SK-N-MC (cell line): ENCODE results near the gene SCG5.

Source experiments
- DNase-seq: peaks from one replicate; pipeline ENCODE4 v3.0.0-alpha.2; 2011; ENCODE audit warnings: low read depth, low spot score
- H3K27ac ChIP-seq: fragments of 200-600 bp; sonication (generic); 2 replicates; pipeline ENCODE4 v1.5.1; 2016; ENCODE audit warnings: mixed run types
- H3K36me3 ChIP-seq: fragments of 200-600 bp; sonication (generic); 2 replicates; pipeline ENCODE4 v1.6.1; 2017; ENCODE audit warnings: antibody characterized with exemption, low read length, mixed read lengths; ENCODE audit not compliant: insufficient read depth
- H3K4me3 ChIP-seq: fragments of 200-600 bp; sonication (generic); 2 replicates; pipeline ENCODE4 v1.5.1; 2016
- H3K9ac ChIP-seq: fragments of 200-600 bp; sonication (generic); 2 replicates; pipeline ENCODE4 v1.8.0; 2017; ENCODE audit warnings: mixed run types, mixed read lengths; ENCODE audit not compliant: insufficient read length
- H3K9me3 ChIP-seq: fragments of 200-600 bp; sonication (generic); 2 replicates; pipeline ENCODE4 v1.6.1; 2017; ENCODE audit warnings: low read depth, mild to moderate bottlenecking, antibody characterized with exemption, low read length, moderate library complexity, mixed read lengths
- EZH2 ChIP-seq: fragments of 200-600 bp; sonication (generic); IDR thresholded peaks from one replicate; pipeline ENCODE4 v1.6.1; 2017; ENCODE audit warnings: antibody characterized with exemption
- FOXP2 ChIP-seq: optimal IDR thresholded peaks from 2 replicates; pipeline ENCODE3; 2011; ENCODE audit warnings: mild to moderate bottlenecking, moderate library complexity; ENCODE audit not compliant: insufficient read depth; ENCODE audit errors: extremely low read length, control extremely low read depth
- POLR2AphosphoS5 ChIP-seq: IDR thresholded peaks from 2 replicates; pipeline ENCODE4 v1.6.1; 2012; ENCODE audit warnings: mild to moderate bottlenecking, low read depth, low read length, borderline replicate concordance

The SCG5 gene

GRCh38 chr15:32694222-32694983 lies 52.9 kb downstream of the SCG5 start:
- H3K9me3 ChIP-seq: no peaks in the 10 kb centered on the region
- no peak overlapping the region for H3K9ac ChIP-seq
- no peaks in the 10 kb centered on the region for H3K36me3 ChIP-seq
- no peak overlapping the region for H3K4me3 ChIP-seq
- H3K27ac ChIP-seq: no peak overlapping the region
- no peak for DNase-seq
- TF ChIP-seq FOXP2 (no peak), POLR2AphosphoS5 (no peak), EZH2 (no peak)

GRCh38 chr15:32698773-32699390 lies 57.4 kb downstream of the SCG5 start:
- no peak overlapping the region for H3K4me3 ChIP-seq
- DNase-seq: no peak
- TF ChIP-seq FOXP2 (no peak), POLR2AphosphoS5 (no peak), EZH2 (no peak)
- H3K9me3 ChIP-seq: no peaks in the 10 kb centered on the region
- H3K36me3 ChIP-seq: no peaks in the 10 kb centered on the region
- H3K27ac ChIP-seq: no peak overlapping the region
- H3K9ac ChIP-seq: no peak overlapping the region

- no peaks in the 10 kb centered on the region for H3K36me3 ChIP-seq
- no peak overlapping the region for H3K9ac ChIP-seq
- no peak overlapping the region for H3K4me3 ChIP-seq
- TF ChIP-seq POLR2AphosphoS5 (no peak), EZH2 (no peak), FOXP2 (no peak)
- H3K27ac ChIP-seq: no peak overlapping the region
- H3K9me3 ChIP-seq: no peaks in the 10 kb centered on the region
- DNase-seq: no peak
Observed at GRCh38 chr15:32700501-32701150, 59.1 kb downstream of the SCG5 start.

- no peaks in the 10 kb centered on the region for H3K36me3 ChIP-seq
- no peak overlapping the region for H3K27ac ChIP-seq
- no peaks in the 10 kb centered on the region for H3K9me3 ChIP-seq
- H3K9ac ChIP-seq: no peak overlapping the region
- TF ChIP-seq EZH2 (no peak), FOXP2 (no peak), POLR2AphosphoS5 (no peak)
- no peak for DNase-seq
- no peak overlapping the region for H3K4me3 ChIP-seq
Observed at GRCh38 chr15:32701863-32702262, 60.4 kb downstream of the SCG5 start.

- no peak for DNase-seq
- Histone ChIP-seq H3K9me3 (no peaks in the 10 kb centered on the region), H3K36me3 (no peaks in the 10 kb centered on the region), H3K4me3 (no peak overlapping the region), H3K9ac (no peak overlapping the region), H3K27ac (no peak overlapping the region)
- TF ChIP-seq POLR2AphosphoS5 (no peak), EZH2 (no peak), FOXP2 (no peak)
Observed at GRCh38 chr15:32704395-32704981, 63.0 kb downstream of the SCG5 start.

GRCh38 chr15:32705446-32705845 lies 63.9 kb downstream of the SCG5 start:
- Histone ChIP-seq H3K9me3 (no peaks in the 10 kb centered on the region), H3K27ac (no peak overlapping the region), H3K36me3 (no peaks in the 10 kb centered on the region), H3K4me3 (no peak overlapping the region), H3K9ac (no peak overlapping the region)
- DNase-seq: no peak
- TF ChIP-seq EZH2: no peak

- Histone ChIP-seq H3K9ac (no peak overlapping the region), H3K9me3 (no peaks in the 10 kb centered on the region), H3K27ac (no peak overlapping the region), H3K36me3 (no peaks in the 10 kb centered on the region), H3K4me3 (no peak overlapping the region)
- DNase-seq: no peak
- TF ChIP-seq FOXP2 (no peak), EZH2 (no peak), POLR2AphosphoS5 (no peak)
Observed at GRCh38 chr15:32706704-32707103, 65.2 kb downstream of the SCG5 start.

GRCh38 chr15:32707436-32707835 lies 65.9 kb downstream of the SCG5 start:
- Histone ChIP-seq H3K4me3 (no peak overlapping the region), H3K9me3 (no peaks in the 10 kb centered on the region), H3K9ac (no peak overlapping the region), H3K27ac (no peak overlapping the region), H3K36me3 (no peaks in the 10 kb centered on the region)
- no peak for DNase-seq
- no peak for TF ChIP-seq FOXP2
- no peak for TF ChIP-seq POLR2AphosphoS5
- no peak for TF ChIP-seq EZH2
